CD4-positive, alpha-beta T cell treated with Interleukin-6 at 100 ng/mL for 8 hours (primary cell): ENCODE data around the gene SAMM50.

ENCODE experiments used
- DNase-seq: peaks from one replicate; pipeline ENCODE4 v3.0.0-alpha.2; 2020; ENCODE audit warnings: mixed read lengths, low spot score

The SAMM50 gene

DNA sequence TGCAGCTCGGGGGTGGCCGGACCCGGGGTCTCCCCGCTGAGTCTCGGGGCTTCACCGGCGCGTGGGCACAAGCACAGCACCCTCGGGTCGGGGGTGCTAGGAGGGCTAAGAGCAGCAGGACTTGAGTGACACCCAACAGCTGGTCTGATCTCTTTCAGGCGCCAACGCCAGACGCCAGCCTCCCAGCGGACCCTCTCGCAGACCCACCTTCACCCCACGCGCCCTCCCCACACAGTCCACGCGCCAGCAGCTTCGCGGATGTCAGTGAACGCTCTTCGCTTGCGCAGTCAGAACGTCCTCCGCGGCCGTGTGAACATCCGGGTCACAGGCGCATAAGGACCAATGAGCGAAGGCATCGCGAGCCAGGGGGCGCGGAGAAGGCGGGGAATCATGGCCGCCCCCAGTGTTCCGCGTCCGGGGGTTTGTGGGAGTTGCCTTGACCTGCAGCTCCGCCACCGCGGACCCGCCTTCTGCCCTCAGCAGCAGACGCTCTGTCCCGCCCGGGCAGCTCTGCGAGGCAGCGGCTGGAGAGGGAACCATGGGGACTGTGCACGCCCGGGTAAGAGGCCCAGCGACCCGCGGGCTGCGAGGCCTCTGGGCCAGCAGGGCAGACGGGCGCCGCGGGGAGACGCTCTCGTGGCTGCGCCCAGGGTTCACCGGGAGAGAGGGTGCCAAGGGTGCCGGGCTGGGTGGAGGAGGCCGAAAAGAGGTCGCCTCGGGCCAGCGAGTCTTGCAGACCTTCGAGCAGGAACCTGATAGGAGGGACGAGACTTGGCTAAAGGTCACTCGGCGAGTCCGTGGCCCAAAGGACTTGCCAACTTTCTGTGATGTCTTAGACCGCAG is at the start of gene SAMM50:
TSS of gene SAMM50 (plus strand) at position 403 of the 843 bp plus-strand sequence. CDS start at position 539, 136 bp downstream.
- peak; percentile 91 for DNase-seq

- no peak for DNase-seq
Measured at GRCh38 chr22:43905681-43906080, 49.6 kb upstream of the SAMM50 start.

- no peak for DNase-seq
Measured at GRCh38 chr22:43909708-43910107, 45.5 kb upstream of the SAMM50 start.

- no peak for DNase-seq
Measured at GRCh38 chr22:43910178-43910695, 45.0 kb upstream of the SAMM50 start.

- no peak for DNase-seq
Measured at GRCh38 chr22:43911351-43911750, 43.9 kb upstream of the SAMM50 start.

- no peak for DNase-seq
Measured at GRCh38 chr22:43917521-43917920, 37.7 kb upstream of the SAMM50 start.

GRCh38 chr22:43919106-43919973 is 35.9 kb upstream of the SAMM50 start:
- DNase-seq, result no peak

DNA sequence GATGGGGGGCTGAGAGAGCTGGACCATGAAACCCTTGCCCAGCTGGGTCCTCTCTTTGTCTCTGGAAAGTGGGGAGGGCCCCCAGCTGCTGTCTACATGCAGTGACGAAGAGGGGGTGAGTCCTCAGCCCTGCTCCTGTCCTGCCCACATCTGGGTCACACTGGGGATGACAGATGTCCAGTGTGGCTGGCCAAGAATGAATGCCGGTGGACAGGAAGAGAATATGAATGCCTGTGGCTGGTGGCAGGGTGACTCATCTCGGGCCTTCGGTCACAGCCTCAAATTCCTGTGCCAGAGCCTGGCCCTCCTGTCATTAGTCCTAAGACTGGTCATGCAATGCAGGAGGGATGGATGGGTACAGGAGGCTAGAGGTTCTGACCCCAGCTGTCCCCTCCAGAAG is 33.9 kb upstream of the SAMM50 start:
- DNase-seq, result no peak

DNA sequence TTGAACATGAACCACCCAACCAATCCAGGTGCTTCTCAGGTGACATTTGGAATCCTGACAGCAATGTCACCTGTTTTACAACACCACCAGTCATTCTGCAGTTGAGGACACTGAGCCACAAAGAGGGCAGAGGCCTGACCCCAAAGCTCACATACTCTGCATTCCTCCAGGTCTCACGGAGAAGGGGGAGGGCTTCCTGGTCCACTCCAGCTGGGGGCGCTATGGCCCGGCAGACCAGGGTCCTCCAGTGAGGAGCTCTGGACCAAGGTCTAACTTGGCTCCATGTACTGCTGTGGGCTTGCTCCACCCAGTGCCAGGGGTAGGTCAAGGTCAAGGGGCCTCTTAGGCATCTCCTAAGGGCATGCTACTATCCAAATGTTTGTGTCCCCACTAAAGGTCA is 33.1 kb upstream of the SAMM50 start:
- no peak for DNase-seq

GRCh38 chr22:43923191-43923590 is 32.1 kb upstream of the SAMM50 start:
- DNase-seq, result no peak

DNA sequence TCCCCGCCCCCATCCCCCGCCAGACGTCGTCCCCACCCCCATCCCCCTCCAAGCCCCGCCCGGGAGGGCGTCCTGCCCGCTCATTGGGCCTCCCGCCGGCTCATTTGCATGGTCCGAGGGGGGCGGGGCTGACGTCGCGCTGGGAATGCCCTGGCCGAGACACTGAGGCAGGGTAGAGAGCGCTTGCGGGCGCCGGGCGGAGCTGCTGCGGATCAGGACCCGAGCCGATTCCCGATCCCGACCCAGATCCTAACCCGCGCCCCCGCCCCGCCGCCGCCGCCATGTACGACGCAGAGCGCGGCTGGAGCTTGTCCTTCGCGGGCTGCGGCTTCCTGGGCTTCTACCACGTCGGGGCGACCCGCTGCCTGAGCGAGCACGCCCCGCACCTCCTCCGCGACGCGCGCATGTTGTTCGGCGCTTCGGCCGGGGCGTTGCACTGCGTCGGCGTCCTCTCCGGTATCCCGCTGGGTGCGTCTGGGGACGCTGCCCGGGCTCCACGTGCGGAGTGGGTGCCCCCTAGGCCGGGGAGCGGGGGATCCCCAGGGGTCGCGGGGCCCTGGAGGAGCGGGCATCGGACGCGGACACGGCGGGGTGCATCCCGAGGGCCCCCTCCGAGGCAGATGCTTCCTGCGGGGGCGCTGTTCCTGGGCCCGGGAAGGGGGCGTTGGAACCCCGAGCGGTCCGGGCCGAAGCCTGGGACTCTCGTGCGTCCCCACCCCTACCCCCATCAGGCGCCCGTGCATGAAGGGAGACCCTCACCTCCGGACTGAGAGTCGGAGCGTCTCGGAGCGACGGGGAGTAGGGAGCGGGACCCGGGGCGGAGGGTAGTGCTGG is 31.4 kb upstream of the SAMM50 start, which contains the start of gene PNPLA3:
TSS of gene PNPLA3 (plus strand) at position 175 of the 834 bp plus-strand sequence. CDS start at position 282, 107 bp downstream.
- DNase-seq, result peak; percentile 70

- DNase-seq, result no peak
Measured at GRCh38 chr22:43924877-43925276, 30.4 kb upstream of the SAMM50 start.

- DNase-seq, result no peak
Measured at GRCh38 chr22:43925433-43926348, 29.6 kb upstream of the SAMM50 start.

GRCh38 chr22:43926349-43926710 is 28.9 kb upstream of the SAMM50 start:
- no peak for DNase-seq

GRCh38 chr22:43928468-43928867 is 26.8 kb upstream of the SAMM50 start:
- no peak for DNase-seq

DNA sequence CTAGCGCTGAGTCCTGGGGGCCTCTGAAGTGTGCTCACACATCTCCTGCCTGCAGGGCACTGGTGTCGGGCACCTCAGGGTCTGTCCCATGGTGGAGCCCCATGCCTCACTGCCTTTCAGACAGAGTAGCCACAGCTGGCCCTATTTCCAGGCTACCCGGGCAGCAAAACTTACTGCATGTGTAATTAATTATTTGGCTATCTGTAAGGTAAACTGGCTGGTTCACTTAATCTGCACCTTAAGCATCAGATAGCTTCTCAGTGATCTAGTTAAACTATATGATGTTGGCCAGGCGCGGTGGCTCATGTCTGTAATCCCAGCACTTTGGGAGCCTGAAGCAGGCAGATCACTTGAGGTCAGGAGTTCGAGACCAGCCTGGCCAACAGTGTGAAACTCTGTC is 26.3 kb upstream of the SAMM50 start:
- no peak for DNase-seq

DNA sequence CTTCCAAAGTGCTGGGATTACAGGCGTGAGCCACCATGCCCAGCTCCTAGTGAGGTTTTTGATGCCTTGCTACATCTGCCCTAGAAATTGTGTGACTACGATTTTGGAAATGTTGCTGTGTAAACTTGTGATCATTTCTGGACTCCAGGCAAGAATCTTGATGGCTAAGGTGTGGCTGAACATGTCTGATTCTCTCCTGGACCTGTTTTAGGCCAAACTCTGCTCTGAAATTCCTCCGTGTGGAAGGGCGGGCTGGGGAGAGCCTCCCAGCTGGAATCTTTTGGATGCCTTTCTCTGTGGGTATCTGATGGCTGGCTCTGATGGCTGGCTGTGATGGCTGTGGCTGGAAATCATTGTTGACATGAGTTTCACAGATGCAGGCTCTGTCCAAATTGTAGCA is 23.5 kb upstream of the SAMM50 start:
- DNase-seq, result no peak

DNA sequence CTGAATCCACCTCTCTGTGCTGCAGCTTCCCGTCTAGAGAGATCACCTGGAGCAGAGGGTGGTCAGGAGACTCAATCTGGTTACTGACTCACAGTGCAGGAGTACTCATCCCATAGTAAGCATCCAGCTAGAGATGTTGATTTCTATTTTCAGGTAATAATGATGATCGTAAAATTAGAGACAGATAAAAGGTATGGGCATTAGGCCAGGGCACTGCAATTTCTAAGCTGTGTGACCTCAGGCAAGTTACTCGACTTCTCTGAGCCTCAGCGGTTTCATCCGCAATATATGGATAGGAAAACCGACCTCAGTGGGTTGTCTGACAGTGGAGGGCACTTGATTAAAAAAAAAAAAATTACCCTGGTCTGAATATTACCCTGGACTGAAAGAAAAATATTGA is 13.8 kb upstream of the SAMM50 start:
- no peak for DNase-seq

GRCh38 chr22:43944670-43945430 is 10.4 kb upstream of the SAMM50 start:
- DNase-seq, result no peak
